ENCODE measurements around the gene SDK1.

DNA sequence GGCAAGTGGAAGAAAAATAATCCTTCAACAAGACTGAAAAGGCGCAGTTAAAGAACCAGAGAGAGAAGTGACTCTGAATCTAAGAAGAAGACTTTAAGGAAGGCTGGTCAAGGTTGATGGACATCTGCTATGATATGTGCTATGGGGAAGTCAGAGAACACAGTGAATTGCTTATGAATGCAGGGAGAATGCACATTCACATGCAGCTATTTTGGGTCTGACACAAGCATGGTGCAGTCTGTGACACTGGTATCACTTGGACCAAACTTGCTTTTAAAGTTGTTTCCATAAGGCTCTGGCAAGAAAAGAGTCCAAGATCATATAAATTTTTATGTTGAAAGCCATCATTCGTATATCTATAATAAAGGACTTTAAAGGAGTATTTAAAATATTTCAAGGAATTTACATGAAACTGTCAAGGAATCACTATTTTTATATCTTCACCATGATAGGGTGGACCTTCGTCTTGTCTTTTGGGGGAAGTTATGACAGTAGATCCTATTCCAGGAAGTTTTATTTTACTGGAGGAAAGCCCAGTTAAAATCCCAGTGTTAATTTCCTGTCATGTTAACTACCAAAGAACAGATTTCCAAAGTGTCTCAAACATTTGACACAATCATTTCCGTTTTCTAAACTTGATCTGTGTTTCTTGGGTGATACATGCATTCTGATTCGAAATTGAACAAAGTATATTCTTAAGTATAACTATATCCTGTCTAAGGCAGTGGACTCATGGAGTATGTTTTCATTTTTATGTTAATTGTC, 239.6 kb downstream of the SDK1 start:
- TF ChIP-seq, protein P1, sequence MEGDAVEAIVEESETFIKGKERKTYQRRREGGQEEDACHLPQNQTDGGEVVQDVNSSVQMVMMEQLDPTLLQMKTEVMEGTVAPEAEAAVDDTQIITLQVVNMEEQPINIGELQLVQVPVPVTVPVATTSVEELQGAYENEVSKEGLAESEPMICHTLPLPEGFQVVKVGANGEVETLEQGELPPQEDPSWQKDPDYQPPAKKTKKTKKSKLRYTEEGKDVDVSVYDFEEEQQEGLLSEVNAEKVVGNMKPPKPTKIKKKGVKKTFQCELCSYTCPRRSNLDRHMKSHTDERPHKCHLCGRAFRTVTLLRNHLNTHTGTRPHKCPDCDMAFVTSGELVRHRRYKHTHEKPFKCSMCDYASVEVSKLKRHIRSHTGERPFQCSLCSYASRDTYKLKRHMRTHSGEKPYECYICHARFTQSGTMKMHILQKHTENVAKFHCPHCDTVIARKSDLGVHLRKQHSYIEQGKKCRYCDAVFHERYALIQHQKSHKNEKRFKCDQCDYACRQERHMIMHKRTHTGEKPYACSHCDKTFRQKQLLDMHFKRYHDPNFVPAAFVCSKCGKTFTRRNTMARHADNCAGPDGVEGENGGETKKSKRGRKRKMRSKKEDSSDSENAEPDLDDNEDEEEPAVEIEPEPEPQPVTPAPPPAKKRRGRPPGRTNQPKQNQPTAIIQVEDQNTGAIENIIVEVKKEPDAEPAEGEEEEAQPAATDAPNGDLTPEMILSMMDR (conservative IDR thresholded peaks at IDR 0.05; ENCODE audit: low read length): no peak
- TF ChIP-seq EZH2phosphoT487 (IDR thresholded peaks at IDR 0.05; ENCODE audit: borderline replicate concordance, low read depth, low read length): no peak

Measured in OCI-LY7 (cell line).